Ascending aorta (tissue), 2 donors: ENCODE data around the gene EMP1. TPM values are rescaled to one million over a fixed set of nuclear protein-coding genes. Genes with fewer than 3 reads are reported as not detected.

Source experiments
- DNase-seq, 2 donors: peaks; one replicate each; pipeline ENCODE4 v3.0.0-alpha.2; 2019; ENCODE audit warnings: low spot score in 2 of 2
- H3K27ac ChIP-seq, 2 donors: fragments of 200-600 bp; sonication (generic); one replicate each; pipeline ENCODE4 v1.5.1; 2016 to 2017; ENCODE audit warnings: mild to moderate bottlenecking in 1 of 2
- H3K27me3 ChIP-seq: fragments of 200-600 bp; sonication (generic); one replicate; pipeline ENCODE4 v1.5.1; 2017
- H3K36me3 ChIP-seq, 2 donors: fragments of 200-600 bp; sonication (generic); one replicate each; pipeline ENCODE4 v1.5.1; 2016
- H3K4me1 ChIP-seq, 2 donors: fragments of 200-600 bp; sonication (generic); one replicate each; pipeline ENCODE4 v1.5.1; 2016 to 2017; ENCODE audit warnings: mild to moderate bottlenecking in 1 of 2
- H3K4me3 ChIP-seq, 2 donors: fragments of 200-600 bp; sonication (generic); one replicate each; pipeline ENCODE4 v1.5.1; 2016 to 2017; ENCODE audit warnings: mild to moderate bottlenecking in 1 of 2
- H3K9me3 ChIP-seq, 2 donors: fragments of 200-600 bp; sonication (generic); one replicate each; pipeline ENCODE4 v1.5.1; 2016
- intact Hi-C: fragments of 100-400 bp; cut with DNase I; formaldehyde crosslinking; loops from one replicate; pipeline ENCODE4 v1.15.1; 2023
- total RNA-seq: library from RNA; depleted of rRNA; stranded (reverse); fragments of >200 nt; gene quantifications from one replicate; pipeline ENCODE4 v1.1.0, GENCODE V29; 2016
- TF ChIP-seq, protein P1 (sequence below), 3 experiments: fragments of 200-600 bp in 2 of 3; fragments of 450-650 bp in 1 of 3; sonication (generic) in 2 of 3; IDR thresholded peaks; one replicate each; pipeline ENCODE4 v1.5.1; 2016 to 2019; ENCODE audit warnings: antibody characterized with exemption in 3 of 3, mild to moderate bottlenecking in 1 of 3, moderate library complexity in 1 of 3

Gene EMP1
- total RNA-seq, 1 donor from 2014 or later, result 588 TPM

DNA sequence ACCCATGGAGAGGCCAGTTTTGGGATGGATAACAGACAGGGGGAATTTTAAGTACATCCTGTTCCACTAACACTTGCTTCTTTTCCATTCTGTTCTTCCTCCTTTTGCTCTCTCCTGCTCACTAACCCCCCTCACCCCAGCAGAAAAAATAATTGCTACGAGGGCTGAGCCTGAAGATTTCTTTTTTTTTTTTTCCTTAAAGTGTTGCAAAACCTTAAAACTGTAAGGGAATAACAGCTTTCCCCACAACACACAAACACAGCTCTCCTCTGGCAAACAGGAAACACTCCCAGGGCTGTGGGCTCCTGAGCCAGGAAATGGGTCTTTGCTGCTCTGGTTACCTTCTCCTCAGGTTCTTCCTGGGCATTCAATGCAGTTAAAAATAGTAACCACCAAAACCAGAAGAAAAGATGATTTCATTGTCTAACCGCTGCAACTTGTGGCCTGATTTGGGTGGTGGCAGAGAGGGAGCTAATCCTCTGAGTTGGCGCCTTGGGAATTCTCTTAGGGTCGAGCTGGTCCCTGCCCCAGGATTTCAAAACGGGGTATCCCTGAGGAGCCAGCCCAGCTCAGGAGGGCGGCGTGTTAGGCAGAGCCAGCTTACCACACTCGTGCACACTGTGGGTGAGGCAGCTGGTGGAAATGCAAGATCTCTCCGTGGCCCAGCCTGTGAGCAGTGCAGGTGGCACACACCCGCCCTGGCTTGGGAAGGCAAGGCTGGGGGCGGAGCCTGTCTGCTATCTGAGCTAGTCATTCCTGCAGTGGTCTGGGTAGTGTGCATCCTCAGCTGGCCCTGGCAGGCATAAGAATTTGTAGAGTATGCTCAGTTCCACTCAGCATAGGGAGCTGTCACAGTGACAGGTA, 17.1 kb upstream of the EMP1 start:
- intact Hi-C loops, result no loop called here
- Histone ChIP-seq H3K36me3 (no peaks in the 10 kb centered on the region), H3K9me3 (no peaks in the 10 kb centered on the region), H3K27me3 (no peaks in the 10 kb centered on the region), H3K4me1 (peaks cover 2 to 4% of the 10 kb centered on the region in 2 donors), H3K27ac (peak overlapping the region in 1 of 2 donors; percentile 18), H3K4me3 (no peak overlapping the region)
- TF ChIP-seq, protein P1, sequence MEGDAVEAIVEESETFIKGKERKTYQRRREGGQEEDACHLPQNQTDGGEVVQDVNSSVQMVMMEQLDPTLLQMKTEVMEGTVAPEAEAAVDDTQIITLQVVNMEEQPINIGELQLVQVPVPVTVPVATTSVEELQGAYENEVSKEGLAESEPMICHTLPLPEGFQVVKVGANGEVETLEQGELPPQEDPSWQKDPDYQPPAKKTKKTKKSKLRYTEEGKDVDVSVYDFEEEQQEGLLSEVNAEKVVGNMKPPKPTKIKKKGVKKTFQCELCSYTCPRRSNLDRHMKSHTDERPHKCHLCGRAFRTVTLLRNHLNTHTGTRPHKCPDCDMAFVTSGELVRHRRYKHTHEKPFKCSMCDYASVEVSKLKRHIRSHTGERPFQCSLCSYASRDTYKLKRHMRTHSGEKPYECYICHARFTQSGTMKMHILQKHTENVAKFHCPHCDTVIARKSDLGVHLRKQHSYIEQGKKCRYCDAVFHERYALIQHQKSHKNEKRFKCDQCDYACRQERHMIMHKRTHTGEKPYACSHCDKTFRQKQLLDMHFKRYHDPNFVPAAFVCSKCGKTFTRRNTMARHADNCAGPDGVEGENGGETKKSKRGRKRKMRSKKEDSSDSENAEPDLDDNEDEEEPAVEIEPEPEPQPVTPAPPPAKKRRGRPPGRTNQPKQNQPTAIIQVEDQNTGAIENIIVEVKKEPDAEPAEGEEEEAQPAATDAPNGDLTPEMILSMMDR (IDR thresholded peaks at IDR 0.05), result no peak
- DNase-seq, result no peak

DNA sequence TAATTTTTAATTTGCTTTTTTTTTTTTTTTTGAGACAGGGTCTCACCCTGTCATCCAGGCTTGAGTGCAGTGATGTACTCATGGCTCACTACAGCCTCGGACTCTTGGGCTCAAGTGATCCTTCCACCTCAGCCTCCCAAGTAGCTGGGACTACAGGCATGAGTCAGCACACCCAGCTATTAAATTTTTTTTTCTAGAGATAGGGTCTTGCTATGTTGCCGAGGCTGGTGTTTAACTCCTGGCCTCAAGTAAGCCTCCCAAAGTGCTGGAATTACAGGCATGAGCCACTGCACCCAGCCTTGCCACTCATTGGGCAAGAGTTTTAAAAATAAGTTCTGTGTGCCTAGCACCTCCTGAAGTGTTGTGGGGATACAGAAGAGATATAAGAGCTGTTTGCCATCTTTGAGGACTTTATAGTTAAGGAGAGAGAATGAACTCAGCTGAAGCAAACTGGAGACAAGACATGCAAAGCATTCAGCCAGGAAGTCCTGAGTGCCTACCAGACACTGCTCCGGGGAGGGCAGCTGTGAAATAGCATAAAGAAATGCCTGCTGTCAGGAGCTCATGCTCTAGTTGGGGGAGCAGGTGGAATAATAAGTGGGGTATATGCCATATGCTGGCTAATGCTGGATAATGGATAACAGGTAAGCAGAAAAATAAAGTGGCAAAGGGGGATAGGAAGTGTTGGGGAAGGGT, 15.0 kb upstream of the EMP1 start:
- Histone ChIP-seq H3K9me3 (no peaks in the 10 kb centered on the region), H3K27ac (no peak overlapping the region), H3K27me3 (no peaks in the 10 kb centered on the region), H3K36me3 (no peaks in the 10 kb centered on the region), H3K4me3 (no peak overlapping the region), H3K4me1 (peaks cover 2 to 4% of the 10 kb centered on the region in 2 donors)
- TF ChIP-seq, protein P1 (IDR thresholded peaks at IDR 0.05), result no peak
- DNase-seq, result no peak
- intact Hi-C loops, result no loop called here

DNA sequence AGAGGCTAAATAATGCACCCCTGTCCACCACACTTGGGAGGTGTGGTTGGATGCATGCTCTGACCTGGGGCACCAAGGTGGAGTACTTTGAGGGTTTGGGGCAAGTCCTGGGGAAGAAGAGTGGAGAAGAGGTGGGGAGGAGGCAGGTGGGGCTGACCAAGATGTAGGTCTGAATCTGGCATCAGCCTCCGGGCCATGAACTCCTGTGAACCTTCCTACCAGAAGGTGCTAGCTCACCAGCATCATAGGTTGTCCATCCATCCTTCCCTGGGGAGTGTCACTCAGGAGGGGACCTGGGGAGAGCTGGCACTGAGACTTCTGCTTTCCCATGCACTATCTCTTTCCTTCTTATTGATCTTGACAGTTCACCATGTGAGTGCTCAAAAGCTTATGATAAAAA, 13.6 kb upstream of the EMP1 start:
- intact Hi-C loops, result no loop called here
- H3K9me3 ChIP-seq, result no peaks in the 10 kb centered on the region
- TF ChIP-seq, protein P1 (IDR thresholded peaks at IDR 0.05), result no peak
- H3K4me3 ChIP-seq, result no peak overlapping the region
- H3K27me3 ChIP-seq, result no peaks in the 10 kb centered on the region
- H3K4me1 ChIP-seq, result peaks cover 2 to 4% of the 10 kb centered on the region in 2 donors
- H3K36me3 ChIP-seq, result no peaks in the 10 kb centered on the region
- no peak for DNase-seq
- no peak overlapping the region for H3K27ac ChIP-seq

DNA sequence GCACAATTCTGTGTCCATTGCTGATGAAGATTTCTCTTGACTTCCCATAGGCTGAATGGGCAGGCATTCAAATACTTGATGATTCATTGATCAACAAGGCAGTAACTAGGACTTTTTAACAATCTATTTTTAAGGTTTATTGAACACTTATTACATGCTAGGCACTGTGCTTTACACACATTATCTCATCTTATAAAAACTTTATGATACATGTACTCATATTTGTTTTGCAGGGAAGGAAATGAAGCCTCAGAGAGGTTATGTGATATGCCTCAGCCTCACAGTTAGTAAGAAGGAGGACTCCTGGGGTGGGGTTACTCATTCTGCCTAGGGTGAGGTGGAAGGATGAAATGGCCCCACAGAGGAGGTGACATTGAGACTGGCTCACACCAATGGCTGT, 12.9 kb upstream of the EMP1 start:
- no peak for DNase-seq
- Histone ChIP-seq H3K4me3 (no peak overlapping the region), H3K9me3 (no peaks in the 10 kb centered on the region), H3K27me3 (no peaks in the 10 kb centered on the region), H3K4me1 (peaks cover under 1 to 4% of the 10 kb centered on the region in 2 donors), H3K27ac (no peak overlapping the region), H3K36me3 (no peaks in the 10 kb centered on the region)
- TF ChIP-seq, protein P1 (IDR thresholded peaks at IDR 0.05), result no peak
- intact Hi-C loops, result no loop called here

DNA sequence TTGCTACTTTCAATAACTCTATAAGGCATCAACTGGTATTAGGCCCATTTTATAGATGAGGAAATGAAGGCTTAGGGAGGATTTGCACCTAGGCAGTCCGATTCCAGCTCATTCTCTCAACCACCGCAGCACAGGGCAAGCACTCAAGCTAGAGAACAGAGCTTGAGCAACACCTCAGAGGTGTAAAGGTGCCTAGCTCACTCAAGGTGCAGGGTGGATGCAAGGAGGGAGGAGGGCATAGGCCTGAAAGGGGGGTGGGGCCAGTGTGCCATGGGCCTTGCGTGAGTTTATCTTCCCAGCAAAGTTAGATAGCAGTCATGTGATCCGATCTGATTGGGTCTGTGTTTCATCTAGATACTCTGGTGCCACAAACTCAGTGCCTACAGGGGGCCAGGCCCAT, 10.2 kb upstream of the EMP1 start:
- H3K4me3 ChIP-seq, result no peak overlapping the region
- TF ChIP-seq, protein P1 (IDR thresholded peaks at IDR 0.05), result no peak

More for the DNA sequence above, 10.2 kb upstream of the EMP1 start:
- intact Hi-C loops, result no loop called here
- no peaks in the 10 kb centered on the region for H3K27me3 ChIP-seq
- no peak for DNase-seq
- H3K9me3 ChIP-seq, result no peaks in the 10 kb centered on the region
- no peaks in the 10 kb centered on the region for H3K36me3 ChIP-seq
- no peaks in the 10 kb centered on the region for H3K4me1 ChIP-seq
- no peak overlapping the region for H3K27ac ChIP-seq
